ENCODE results near the gene CCND1. TPM values are rescaled to one million over a fixed set of nuclear protein-coding genes. Genes with fewer than 3 reads are reported as not detected.
A peak's percentile ranks its signal among the peaks of the same experiment; 100 is the strongest.

The CCND1 gene
- total and polyA plus RNA-seq, 2 of the 8 experiments (the other 6 are each of a cell fraction or from before 2014, with no cell fraction given), result 64.5 to 170 TPM

GRCh38 chr11:69634069-69634468 is 6.9 kb upstream of the CCND1 start:
- no peaks in the 10 kb centered on the region for H3K79me1 ChIP-seq (ENCODE audit: low read depth, low read length)
- H3K18ac ChIP-seq (ENCODE audit: extremely low read depth, low read length), result no peak overlapping the region
- no peak overlapping the region for H4K5ac ChIP-seq (ENCODE audit: insufficient read length, low read depth, low read length)
- H2AK5ac ChIP-seq (ENCODE audit: low read depth, low read length), result 0 out of 2 replicates have a peak overlapping the region, but pooled peaks have one; percentile 53
- no peak overlapping the region for H3K14ac ChIP-seq (ENCODE audit: insufficient read length)
- peaks cover 7 to 10% of the 10 kb centered on the region in 2 experiments for H3K9me3 ChIP-seq (ENCODE audit: insufficient read depth in 2 of 2, low read depth in 1 of 2, low read length in 1 of 2)
- no peak overlapping the region for H3K9ac ChIP-seq (replicated peaks in 1 of 4; ENCODE audit: extremely low read depth in 1 of 4, low read depth in 3 of 4, low read length in 3 of 4)
- no peak overlapping the region for H3K27ac ChIP-seq (ENCODE audit: low read depth, low read length)
- FAIRE-seq (no peak), DNase-seq (ENCODE audit: low read depth in 1 of 2, low spot score in 2 of 2) (no peak)
- peak overlapping the region; percentile 13; the same call in 1 of the 2 replicates for H2BK20ac ChIP-seq (ENCODE audit: low read length)
- H3K79me2 ChIP-seq (ENCODE audit: control insufficient read depth in 1 of 2, insufficient read depth in 2 of 2, low read length in 2 of 2), result no peaks in the 10 kb centered on the region
- H4K8ac ChIP-seq (ENCODE audit: extremely low read depth, insufficient read depth, low read length), result no peak overlapping the region
- peaks cover 4 to 17% (median 10%) of the 10 kb centered on the region in 4 experiments for H3K4me1 ChIP-seq (replicated peaks in 1 of 4; ENCODE audit: control insufficient read depth in 3 of 4, insufficient read depth in 4 of 4, low read length in 3 of 4)
- no peak overlapping the region for H3K4me2 ChIP-seq (ENCODE audit: insufficient read depth in 1 of 2, low read depth in 2 of 2, low read length in 2 of 2)
- no peak overlapping the region for H2BK5ac ChIP-seq (ENCODE audit: low read depth, low read length)
- WGBS, 2 experiments (ENCODE audit: extremely low coverage in 1 of 2, insufficient coverage in 1 of 2, insufficient read length in 1 of 2, insufficient replicate concordance in 2 of 2, low coverage in 1 of 2, low lambda C conversion rate in 2 of 2, missing lambda C conversion rate in 1 of 2), result 84% methylated on average over 6 of the region's 6 CpGs; no CpG with 5 or more reads in 1 of the 2 experiments
- no peak overlapping the region for H3K56ac ChIP-seq (replicated peaks; ENCODE audit: insufficient read length, low read depth, low read length)
- peaks cover 17% of the 10 kb centered on the region for H3K23me2 ChIP-seq (ENCODE audit: low read depth, low read length)
- no peak overlapping the region for H3K4ac ChIP-seq (replicated peaks; ENCODE audit: insufficient read length, low read depth, low read length)
- no peak overlapping the region for H4K91ac ChIP-seq (replicated peaks; ENCODE audit: insufficient read length, low read length)
- peaks cover 0 to 28% (median 20%) of the 10 kb centered on the region in 4 experiments; a peak in 5 of 7 replicates for H3K27me3 ChIP-seq (replicated peaks in 1 of 4; ENCODE audit: control insufficient read depth in 3 of 4, extremely low read depth in 1 of 4, insufficient read depth in 3 of 4, low read length in 3 of 4)
- H3K23ac ChIP-seq (ENCODE audit: insufficient read length), result no peak overlapping the region
- H2AFZ ChIP-seq (ENCODE audit: low read length), result no peak overlapping the region
- no peak overlapping the region for H3K4me3 ChIP-seq (ENCODE audit: extremely low read depth in 1 of 4, insufficient read depth in 2 of 4, low read depth in 3 of 4, low read length in 4 of 4)
- H2BK12ac ChIP-seq (ENCODE audit: low read depth, low read length), result no peak overlapping the region
- H4K20me1 ChIP-seq (replicated peaks in 1 of 2; ENCODE audit: control insufficient read depth in 1 of 2, insufficient read depth in 2 of 2, low read length in 2 of 2), result no peaks in the 10 kb centered on the region
- H2BK120ac ChIP-seq (replicated peaks; ENCODE audit: low read depth, low read length), result no peak overlapping the region
- CTCF ChIA-PET (ENCODE audit: partially characterized antibody), result interaction anchor here (0.8 to 2.3 kb wide), 7 partner anchors 10 to 344 kb away, joined by 3 to 7 read pairs (median 3); no protein-coding TSS in a partner anchor
- POLR2A ChIA-PET (ENCODE audit: partially characterized antibody), result interaction anchor here (1.3 kb wide), 1 partner anchor 9 kb away, joined by 7 read pairs; no protein-coding TSS in a partner anchor
- no peaks in the 10 kb centered on the region for H3K36me3 ChIP-seq (ENCODE audit: control insufficient read depth in 2 of 4, insufficient read depth in 4 of 4, low read length in 3 of 4)
- no peak overlapping the region for H2BK15ac ChIP-seq (ENCODE audit: low read length)
- TF ChIP-seq SP4 (IDR thresholded peaks at IDR 0.05; ENCODE audit: low read length) (no peak), TBP (IDR thresholded peaks at IDR 0.05; ENCODE audit: low read depth, low read length) (no peak), TCF12 (IDR thresholded peaks at IDR 0.05; ENCODE audit: low read depth, low read length) (no peak), YY1 (IDR thresholded peaks at IDR 0.05; ENCODE audit: low read depth, low read length) (no peak), TAF7 (optimal IDR thresholded peaks at IDR 0.05; ENCODE audit: borderline replicate concordance, low read depth, low read length) (no peak), NANOG (IDR thresholded peaks at IDR 0.05; ENCODE audit: insufficient read depth, low read depth, low read length, poor library complexity, severe bottlenecking) (no peak), ATF3 (IDR thresholded peaks at IDR 0.05; ENCODE audit: insufficient read depth, low read depth, low read length) (no peak), EGR1 (IDR thresholded peaks at IDR 0.05; ENCODE audit: borderline replicate concordance, low read depth, low read length) (no peak)

Measured in H1 (cell line).